ENCODE data around the gene TSPOAP1. TPM values are rescaled to one million over a fixed set of nuclear protein-coding genes. Genes with fewer than 3 reads are reported as not detected.

TSPOAP1 gene
- total RNA-seq, 1 donor from 2014 or later = 1.3 TPM

DNA sequence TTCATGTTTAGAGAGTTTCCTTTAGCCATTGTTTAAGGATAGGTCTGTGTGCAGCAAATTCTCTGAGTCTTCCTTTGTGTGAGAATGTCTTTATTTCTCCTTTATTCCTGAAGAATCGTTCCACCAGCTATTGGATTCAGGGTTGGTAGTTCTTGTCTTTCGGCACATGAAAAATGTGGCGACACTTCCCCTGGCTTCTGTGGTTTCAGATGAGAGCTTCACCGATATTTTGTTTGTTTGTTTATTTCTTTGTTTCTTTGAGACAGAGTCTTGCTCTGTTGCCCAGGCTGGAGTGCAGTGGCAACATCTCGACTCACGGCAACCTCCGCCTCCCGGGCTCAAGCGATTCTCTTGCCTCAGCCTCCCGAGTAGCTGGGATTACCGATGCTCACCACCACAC lies 66.4 kb downstream of the TSPOAP1 start:
- Mint-ChIP-seq H3K4me3 (ENCODE audit: unreplicated experiment) (no peak overlapping the region), H3K4me1 (ENCODE audit: unreplicated experiment) (peaks cover 14% of the 10 kb centered on the region), H3K36me3 (ENCODE audit: low read depth, unreplicated experiment) (no peaks in the 10 kb centered on the region), H3K9me3 (ENCODE audit: unreplicated experiment) (no peaks in the 10 kb centered on the region), H3K27me3 (ENCODE audit: unreplicated experiment) (peaks cover 10% of the 10 kb centered on the region), H3K27ac (ENCODE audit: unreplicated experiment) (peak overlapping the region; percentile 51)
- TF ChIP-seq CTCF (IDR thresholded peaks at IDR 0.05; ENCODE audit: unreplicated experiment) = no peak
- no peak for DNase-seq (ENCODE audit: low spot score)

GRCh38 chr17:58254803-58255202 lies 73.8 kb downstream of the TSPOAP1 start:
- DNase-seq (ENCODE audit: low spot score) = no peak
- Mint-ChIP-seq H3K27me3 (ENCODE audit: unreplicated experiment) (peaks cover 9% of the 10 kb centered on the region), H3K36me3 (ENCODE audit: low read depth, unreplicated experiment) (no peaks in the 10 kb centered on the region), H3K9me3 (ENCODE audit: unreplicated experiment) (no peaks in the 10 kb centered on the region), H3K4me1 (ENCODE audit: unreplicated experiment) (no peaks in the 10 kb centered on the region), H3K27ac (ENCODE audit: unreplicated experiment) (no peak overlapping the region), H3K4me3 (ENCODE audit: unreplicated experiment) (no peak overlapping the region)
- no peak for TF ChIP-seq CTCF (IDR thresholded peaks at IDR 0.05; ENCODE audit: unreplicated experiment)

DNA sequence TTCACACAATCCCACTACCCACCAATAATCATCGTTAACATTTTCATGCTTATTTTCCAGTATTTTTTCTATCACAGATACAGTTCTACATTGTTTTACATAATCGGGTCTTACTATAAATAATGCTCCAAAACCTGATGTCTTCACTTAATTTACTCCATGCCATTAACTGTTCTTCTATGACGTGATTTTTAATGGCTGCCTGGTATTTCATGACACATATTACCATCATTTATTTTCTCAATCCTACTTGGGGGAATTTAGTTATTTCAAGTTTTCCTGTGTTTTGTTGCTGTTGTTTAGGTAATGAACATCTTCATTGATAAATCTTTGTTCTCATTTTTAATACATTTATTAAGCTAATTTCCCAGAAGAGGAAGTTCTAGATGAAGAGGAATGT lies 75.5 kb downstream of the TSPOAP1 start:
- Mint-ChIP-seq H3K9me3 (ENCODE audit: unreplicated experiment) (no peaks in the 10 kb centered on the region), H3K4me3 (ENCODE audit: unreplicated experiment) (no peak overlapping the region), H3K4me1 (ENCODE audit: unreplicated experiment) (no peaks in the 10 kb centered on the region), H3K36me3 (ENCODE audit: low read depth, unreplicated experiment) (no peaks in the 10 kb centered on the region), H3K27ac (ENCODE audit: unreplicated experiment) (no peak overlapping the region), H3K27me3 (ENCODE audit: unreplicated experiment) (peaks cover 17% of the 10 kb centered on the region)
- no peak for TF ChIP-seq CTCF (IDR thresholded peaks at IDR 0.05; ENCODE audit: unreplicated experiment)
- DNase-seq (ENCODE audit: low spot score) = no peak

- no peak for TF ChIP-seq CTCF (IDR thresholded peaks at IDR 0.05; ENCODE audit: unreplicated experiment)
- peaks cover 7% of the 10 kb centered on the region for H3K4me1 Mint-ChIP-seq (ENCODE audit: unreplicated experiment)
- DNase-seq (ENCODE audit: low spot score) = no peak
- no peak overlapping the region for H3K4me3 Mint-ChIP-seq (ENCODE audit: unreplicated experiment)
- peaks cover 16% of the 10 kb centered on the region for H3K27me3 Mint-ChIP-seq (ENCODE audit: unreplicated experiment)
- H3K27ac Mint-ChIP-seq (ENCODE audit: unreplicated experiment) = no peak overlapping the region
- H3K9me3 Mint-ChIP-seq (ENCODE audit: unreplicated experiment) = no peaks in the 10 kb centered on the region
- H3K36me3 Mint-ChIP-seq (ENCODE audit: low read depth, unreplicated experiment) = no peaks in the 10 kb centered on the region
Measured at GRCh38 chr17:58252141-58252540, 76.5 kb downstream of the TSPOAP1 start.

Small RNAs within 50 kb of the gene (microRNA-seq; reads per million reads assigned to microRNA genes)
- not detected for gene MIR4736 (ENCODE audit: unreplicated experiment)

Other genes with a start within 250 kb of the TSPOAP1 start
- gene DYNLL2, start 245.4 kb downstream of the TSPOAP1 start, total RNA-seq (ENCODE audit: unreplicated experiment) = 14.6 TPM
- gene OR4D1, start 180.4 kb downstream of the TSPOAP1 start, total RNA-seq (ENCODE audit: unreplicated experiment) = not detected
- gene OR4D2, start 161.8 kb downstream of the TSPOAP1 start, total RNA-seq (ENCODE audit: unreplicated experiment) = not detected
- gene EPX, start 136.1 kb downstream of the TSPOAP1 start, total RNA-seq (ENCODE audit: unreplicated experiment) = not detected
- gene MKS1, start 109.5 kb downstream of the TSPOAP1 start, total RNA-seq (ENCODE audit: unreplicated experiment) = 27.8 TPM
- gene LPO, start 90.2 kb downstream of the TSPOAP1 start, total RNA-seq (ENCODE audit: unreplicated experiment) = 0.31 TPM
- not detected for gene MPO, start 47.9 kb downstream of the TSPOAP1 start, total RNA-seq (ENCODE audit: unreplicated experiment)
- 150 TPM for gene SUPT4H1, start 23.4 kb upstream of the TSPOAP1 start, total RNA-seq (ENCODE audit: unreplicated experiment)
- gene RNF43, start 88.7 kb upstream of the TSPOAP1 start, total RNA-seq (ENCODE audit: unreplicated experiment) = 0.56 TPM
- 0.10 TPM for gene HSF5, start 159.6 kb upstream of the TSPOAP1 start, total RNA-seq (ENCODE audit: unreplicated experiment)
- gene MTMR4, start 185.8 kb upstream of the TSPOAP1 start, total RNA-seq (ENCODE audit: unreplicated experiment) = 24.0 TPM